HEK293T (cell line): ENCODE measurements around the gene CCL25.
A peak's percentile ranks its signal among the peaks of the same experiment; 100 is the strongest.

Source experiments
- BHLHE40 ChIP-seq: fragments of 450-650 bp; IDR thresholded peaks from 2 replicates; pipeline ENCODE4 v1.6.1; 2016; ENCODE audit warnings: mild to moderate bottlenecking, moderate library complexity, borderline replicate concordance
- CTBP1 ChIP-seq: fragments of 450-650 bp; IDR thresholded peaks from 2 replicates; pipeline ENCODE4 v1.6.1; 2016; ENCODE audit warnings: borderline replicate concordance
- FOXK2 ChIP-seq: fragments of 450-650 bp; IDR thresholded peaks from 2 replicates; pipeline ENCODE4 v1.6.1; 2016; ENCODE audit warnings: mild to moderate bottlenecking
- FOXM1 ChIP-seq: fragments of 450-650 bp; IDR thresholded peaks from 2 replicates; pipeline ENCODE4 v1.6.1; 2017; ENCODE audit warnings: mild to moderate bottlenecking, borderline replicate concordance
- L3MBTL2 ChIP-seq: fragments of 450-650 bp; conservative IDR thresholded peaks from 2 replicates; pipeline ENCODE4 v1.6.1; 2016; ENCODE audit warnings: mild to moderate bottlenecking
- LEF1 ChIP-seq: fragments of 450-650 bp; IDR thresholded peaks from 2 replicates; pipeline ENCODE4 v1.6.1; 2017; ENCODE audit warnings: mild to moderate bottlenecking, borderline replicate concordance
- NFRKB ChIP-seq: fragments of 450-650 bp; IDR thresholded peaks from 2 replicates; pipeline ENCODE4 v1.6.1; 2016; ENCODE audit warnings: mild to moderate bottlenecking, moderate library complexity
- SUZ12 ChIP-seq: fragments of 450-650 bp; IDR thresholded peaks from 2 replicates; pipeline ENCODE4 v1.6.1; 2016; ENCODE audit warnings: mild to moderate bottlenecking
- TARDBP ChIP-seq: fragments of 450-650 bp; IDR thresholded peaks from 2 replicates; pipeline ENCODE4 v1.6.1; 2016

GRCh38 chr19:8050274-8051096 lies 2.1 kb upstream of the CCL25 start:
- TF ChIP-seq FOXM1: no peak
- no peak for TF ChIP-seq CTBP1
- no peak for TF ChIP-seq NFRKB
- TF ChIP-seq L3MBTL2: peak; percentile 69; the same call in 1 of the 2 replicates
- no peak for TF ChIP-seq LEF1
- TF ChIP-seq SUZ12: no peak
- TF ChIP-seq FOXK2: no peak
- no peak for TF ChIP-seq TARDBP
- TF ChIP-seq BHLHE40: no peak
